HepG2 (cell line): ENCODE measurements around the gene TSGA10IP.

Experiments used
- ATRX ChIP-seq: sonication (generic); formaldehyde crosslinking; IDR thresholded peaks from 2 replicates; pipeline ENCODE4 v1.4.0; 2020; ENCODE audit warnings: missing genetic modification reagents, borderline replicate concordance
- KLF9 ChIP-seq: IDR thresholded peaks from 2 replicates; pipeline ENCODE4 v1.6.1; 2016; ENCODE audit warnings: low read depth
- ZNF737 ChIP-seq: sonication (generic); formaldehyde crosslinking; IDR thresholded peaks from 2 replicates; pipeline ENCODE4 v1.5.0; 2020; ENCODE audit warnings: missing genetic modification reagents, mild to moderate bottlenecking, borderline replicate concordance
- TF ChIP-seq, protein P1 (sequence below): sonication (generic); formaldehyde crosslinking; IDR thresholded peaks from 2 replicates; pipeline ENCODE4 v1.5.0; 2020; ENCODE audit warnings: mild to moderate bottlenecking, missing genetic modification reagents, moderate library complexity

DNA sequence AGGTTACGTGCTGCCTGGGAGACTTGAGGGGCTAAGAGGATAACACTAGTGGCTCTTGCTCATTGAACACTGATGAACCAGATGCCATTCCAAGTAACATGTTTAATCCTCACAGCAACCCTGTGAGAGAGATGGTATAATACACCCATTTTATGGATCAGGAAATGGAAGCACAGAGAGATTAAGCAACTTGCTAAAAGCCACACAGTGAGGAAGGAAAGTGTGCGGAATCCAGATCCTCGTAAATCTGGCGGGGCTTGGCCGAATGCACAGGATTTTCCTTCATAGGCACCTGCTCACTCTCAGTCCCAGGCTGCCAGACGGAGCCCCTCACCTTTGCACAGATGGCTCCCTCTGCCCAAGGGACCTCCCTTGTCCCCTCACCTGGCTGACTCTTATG lies 37.4 kb upstream of the TSGA10IP start:
- TF ChIP-seq ATRX (CRISPR knock-in tag), result no peak
- no peak for TF ChIP-seq ZNF737 (CRISPR knock-in tag)
- TF ChIP-seq KLF9 (CRISPR knock-in tag), result no peak
- TF ChIP-seq, protein P1, sequence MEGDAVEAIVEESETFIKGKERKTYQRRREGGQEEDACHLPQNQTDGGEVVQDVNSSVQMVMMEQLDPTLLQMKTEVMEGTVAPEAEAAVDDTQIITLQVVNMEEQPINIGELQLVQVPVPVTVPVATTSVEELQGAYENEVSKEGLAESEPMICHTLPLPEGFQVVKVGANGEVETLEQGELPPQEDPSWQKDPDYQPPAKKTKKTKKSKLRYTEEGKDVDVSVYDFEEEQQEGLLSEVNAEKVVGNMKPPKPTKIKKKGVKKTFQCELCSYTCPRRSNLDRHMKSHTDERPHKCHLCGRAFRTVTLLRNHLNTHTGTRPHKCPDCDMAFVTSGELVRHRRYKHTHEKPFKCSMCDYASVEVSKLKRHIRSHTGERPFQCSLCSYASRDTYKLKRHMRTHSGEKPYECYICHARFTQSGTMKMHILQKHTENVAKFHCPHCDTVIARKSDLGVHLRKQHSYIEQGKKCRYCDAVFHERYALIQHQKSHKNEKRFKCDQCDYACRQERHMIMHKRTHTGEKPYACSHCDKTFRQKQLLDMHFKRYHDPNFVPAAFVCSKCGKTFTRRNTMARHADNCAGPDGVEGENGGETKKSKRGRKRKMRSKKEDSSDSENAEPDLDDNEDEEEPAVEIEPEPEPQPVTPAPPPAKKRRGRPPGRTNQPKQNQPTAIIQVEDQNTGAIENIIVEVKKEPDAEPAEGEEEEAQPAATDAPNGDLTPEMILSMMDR (CRISPR knock-in tag), result no peak
